K562 (cell line): ENCODE results near the gene CHST14. TPM values are rescaled to one million over a fixed set of nuclear protein-coding genes. Genes with fewer than 3 reads are reported as not detected.

ENCODE experiments used
- ATF1 ChIP-seq, 2 experiments: fragments of 450-650 bp in 1 of 2; IDR thresholded peaks; 2 replicates each; pipeline ENCODE4 v1.6.1; 2016; ENCODE audit warnings: missing compliant biosample characterization in 1 of 2, missing genetic modification characterization in 1 of 2
- ELF4 ChIP-seq: fragments of 450-650 bp; formaldehyde crosslinking; IDR thresholded peaks from 2 replicates; pipeline ENCODE4 v1.4.0; 2022; ENCODE audit warnings: missing genetic modification characterization
- ETV6 ChIP-seq, 3 experiments: fragments of 150-350 bp in 1 of 3; sonication (generic) in 1 of 3; formaldehyde crosslinking in 1 of 3; IDR thresholded peaks; 2 replicates each; pipeline versions ENCODE4 v1.6.1 to v1.8.0; 2014 to 2022; ENCODE audit warnings: borderline replicate concordance in 2 of 3, low read depth in 2 of 3, antibody characterized with exemption in 1 of 3, low read length in 1 of 3, mild to moderate bottlenecking in 1 of 3, missing genetic modification reagents in 1 of 3
- GTF2A2 ChIP-seq: IDR thresholded peaks from 2 replicates; pipeline ENCODE4 v1.6.1; 2016; ENCODE audit warnings: mild to moderate bottlenecking, missing genetic modification characterization, missing compliant biosample characterization
- HCFC1 ChIP-seq: IDR thresholded peaks from 2 replicates; pipeline ENCODE4 v1.6.1; 2012; ENCODE audit warnings: low read depth, low read length, improper control_type of control experiment
- RBM22 ChIP-seq: fragments of 200-400 bp; formaldehyde crosslinking; IDR thresholded peaks from 2 replicates; pipeline ENCODE4 v1.6.1; 2018; ENCODE audit warnings: low read length, low read depth; ENCODE audit not compliant: poor library complexity, severe bottlenecking
- SIN3A ChIP-seq, 2 experiments: fragments of 150-350 bp in 1 of 2; IDR thresholded peaks; 2 replicates each; pipeline ENCODE4 v1.6.1; 2011 to 2016; ENCODE audit warnings: borderline replicate concordance in 2 of 2, low read depth in 2 of 2, low read length in 2 of 2, mild to moderate bottlenecking in 2 of 2, moderate library complexity in 2 of 2; ENCODE audit not compliant: control insufficient read depth in 1 of 2
- SMAD4 ChIP-seq: fragments of 250-450 bp; sonication (Bioruptor Pico); conservative IDR thresholded peaks from 2 replicates; pipeline ENCODE4 v1.8.0; 2021; ENCODE audit warnings: inconsistent platforms, mild to moderate bottlenecking, moderate library complexity
- SREBF1 ChIP-seq: fragments of 150-350 bp; IDR thresholded peaks from 2 replicates; pipeline ENCODE4 v1.6.1; 2014; ENCODE audit warnings: antibody characterized with exemption, low read depth, low read length, borderline replicate concordance
- SRSF1 ChIP-seq: fragments of 200-400 bp; formaldehyde crosslinking; IDR thresholded peaks from 2 replicates; pipeline ENCODE4 v1.6.1; 2017; ENCODE audit warnings: mild to moderate bottlenecking, low read depth, low read length, moderate library complexity
- ZNF3 ChIP-seq: fragments of 250-450 bp; sonication (Bioruptor Pico); IDR thresholded peaks from 2 replicates; pipeline ENCODE4 v1.5.0; 2021; ENCODE audit warnings: mild to moderate bottlenecking, moderate library complexity
- polyA plus RNA-seq, 8 experiments: library from polyadenylated mRNA; depleted of rRNA in 4 of 8; stranded (reverse) in 5 of 8; unstranded in 3 of 8; fragments of >200 nt; fragmentation: Nextera tagmentation in 2 of 8; fragmentation: Illumina TruSeq in 1 of 8; extraction: Ambion mirVana in 2 of 8; extraction: Trizol in 1 of 8; gene quantifications; 2 replicates each; pipeline versions ENCODE4 v1.2.1 to v1.2.3, GENCODE V29; 2011 to 2014; ENCODE audit warnings: inconsistent platforms in 1 of 8, missing spikeins in 1 of 8
- total RNA-seq, 7 experiments: library from RNA; depleted of rRNA in 6 of 7; stranded (reverse); fragments of >200 nt in 6 of 7; fragmentation: Illumina TruSeq in 2 of 7; extraction: Trizol in 2 of 7; gene quantifications; 2 replicates each; pipeline versions ENCODE4 v1.2.1 to v1.2.3, GENCODE V29; 2011 to 2021; ENCODE audit warnings: low replicate concordance in 1 of 7
- TF ChIP-seq, protein P1 (sequence below): fragments of 200-800 bp; sonication (Bioruptor generic); IDR thresholded peaks from 2 replicates; pipeline ENCODE4 v1.6.1; 2017; ENCODE audit warnings: missing genetic modification characterization, missing compliant biosample characterization
- TF ChIP-seq, protein P2 (sequence below), 2 experiments: fragments of 450-650 bp; IDR thresholded peaks; 2 replicates each; pipeline ENCODE4 v1.6.1; 2018; ENCODE audit warnings: mild to moderate bottlenecking in 2 of 2, low read depth in 1 of 2; ENCODE audit not compliant: partially characterized antibody in 2 of 2
- TF ChIP-seq, protein P3 (sequence below): fragments of 200-800 bp; sonication (Bioruptor generic); IDR thresholded peaks from 2 replicates; pipeline ENCODE4 v1.6.1; 2016; ENCODE audit warnings: missing genetic modification characterization, missing compliant biosample characterization

The CHST14 gene
- total and polyA plus RNA-seq, 9 of the 15 experiments (the other 6 are each of a cell fraction or from before 2014, with no cell fraction given), result 1.6 to 12.1 (median 4.5) TPM

DNA sequence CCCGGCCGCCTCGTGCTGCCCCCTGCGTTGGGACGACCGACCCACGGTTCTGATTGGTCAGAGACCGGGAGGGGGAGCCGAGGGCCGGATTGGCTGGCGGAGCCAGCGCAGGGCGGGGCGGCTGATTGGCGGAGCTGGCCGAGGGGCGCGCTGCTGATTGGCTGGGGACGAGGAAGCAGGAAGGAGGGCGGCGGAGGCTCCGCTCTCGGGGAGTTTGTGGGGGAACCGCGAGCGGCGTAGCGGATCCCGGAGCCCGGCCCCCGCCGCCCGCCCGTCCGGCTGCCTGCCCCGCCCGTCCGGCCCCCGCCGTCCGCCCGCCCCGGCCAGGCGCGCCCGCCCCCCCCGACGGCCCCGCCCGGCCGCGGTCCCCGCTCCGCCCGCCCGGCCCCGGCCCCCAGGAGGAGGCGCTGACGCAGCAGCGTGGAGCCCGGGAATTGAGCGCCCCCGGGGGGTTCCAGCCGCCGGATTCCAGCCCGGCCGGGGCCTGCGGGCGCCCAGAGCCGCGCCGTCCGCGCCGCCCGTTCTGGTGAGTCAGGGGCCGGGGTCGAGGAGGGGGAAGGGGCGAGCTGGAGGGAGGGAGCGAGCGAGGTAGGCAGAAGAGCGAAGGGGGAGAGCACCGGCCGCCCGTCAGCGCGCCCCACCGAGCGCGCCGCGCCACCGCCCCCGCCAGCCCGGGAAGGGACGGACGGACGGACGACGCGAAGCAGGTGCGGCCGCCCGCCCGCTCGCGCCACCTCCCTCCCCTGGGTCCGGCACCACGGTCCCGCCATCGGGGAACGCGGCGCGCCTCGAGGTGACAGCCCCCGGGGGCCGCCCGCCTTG lies 29.8 kb upstream of the CHST14 start, which contains the start of gene BAHD1 (continued):
- TF ChIP-seq, protein P1, sequence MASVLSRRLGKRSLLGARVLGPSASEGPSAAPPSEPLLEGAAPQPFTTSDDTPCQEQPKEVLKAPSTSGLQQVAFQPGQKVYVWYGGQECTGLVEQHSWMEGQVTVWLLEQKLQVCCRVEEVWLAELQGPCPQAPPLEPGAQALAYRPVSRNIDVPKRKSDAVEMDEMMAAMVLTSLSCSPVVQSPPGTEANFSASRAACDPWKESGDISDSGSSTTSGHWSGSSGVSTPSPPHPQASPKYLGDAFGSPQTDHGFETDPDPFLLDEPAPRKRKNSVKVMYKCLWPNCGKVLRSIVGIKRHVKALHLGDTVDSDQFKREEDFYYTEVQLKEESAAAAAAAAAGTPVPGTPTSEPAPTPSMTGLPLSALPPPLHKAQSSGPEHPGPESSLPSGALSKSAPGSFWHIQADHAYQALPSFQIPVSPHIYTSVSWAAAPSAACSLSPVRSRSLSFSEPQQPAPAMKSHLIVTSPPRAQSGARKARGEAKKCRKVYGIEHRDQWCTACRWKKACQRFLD (CRISPR knock-in tag), result no peak; the same call in 1 of the 2 replicates
- TF ChIP-seq ATF1 (CRISPR knock-in tag; IDR thresholded peaks at IDR 0.05), result no peak
- no peak for TF ChIP-seq ATF1 (tag; IDR thresholded peaks at IDR 0.05)
- peak in 1 of 2 experiments; percentile 55; a peak in 2 of 4 replicates for TF ChIP-seq SIN3A (IDR thresholded peaks at IDR 0.05; ENCODE audit: borderline replicate concordance in 2 of 2, control insufficient read depth in 1 of 2, low read depth in 2 of 2, low read length in 2 of 2)
- TF ChIP-seq SREBF1, result no peak
- TF ChIP-seq, protein P2, sequence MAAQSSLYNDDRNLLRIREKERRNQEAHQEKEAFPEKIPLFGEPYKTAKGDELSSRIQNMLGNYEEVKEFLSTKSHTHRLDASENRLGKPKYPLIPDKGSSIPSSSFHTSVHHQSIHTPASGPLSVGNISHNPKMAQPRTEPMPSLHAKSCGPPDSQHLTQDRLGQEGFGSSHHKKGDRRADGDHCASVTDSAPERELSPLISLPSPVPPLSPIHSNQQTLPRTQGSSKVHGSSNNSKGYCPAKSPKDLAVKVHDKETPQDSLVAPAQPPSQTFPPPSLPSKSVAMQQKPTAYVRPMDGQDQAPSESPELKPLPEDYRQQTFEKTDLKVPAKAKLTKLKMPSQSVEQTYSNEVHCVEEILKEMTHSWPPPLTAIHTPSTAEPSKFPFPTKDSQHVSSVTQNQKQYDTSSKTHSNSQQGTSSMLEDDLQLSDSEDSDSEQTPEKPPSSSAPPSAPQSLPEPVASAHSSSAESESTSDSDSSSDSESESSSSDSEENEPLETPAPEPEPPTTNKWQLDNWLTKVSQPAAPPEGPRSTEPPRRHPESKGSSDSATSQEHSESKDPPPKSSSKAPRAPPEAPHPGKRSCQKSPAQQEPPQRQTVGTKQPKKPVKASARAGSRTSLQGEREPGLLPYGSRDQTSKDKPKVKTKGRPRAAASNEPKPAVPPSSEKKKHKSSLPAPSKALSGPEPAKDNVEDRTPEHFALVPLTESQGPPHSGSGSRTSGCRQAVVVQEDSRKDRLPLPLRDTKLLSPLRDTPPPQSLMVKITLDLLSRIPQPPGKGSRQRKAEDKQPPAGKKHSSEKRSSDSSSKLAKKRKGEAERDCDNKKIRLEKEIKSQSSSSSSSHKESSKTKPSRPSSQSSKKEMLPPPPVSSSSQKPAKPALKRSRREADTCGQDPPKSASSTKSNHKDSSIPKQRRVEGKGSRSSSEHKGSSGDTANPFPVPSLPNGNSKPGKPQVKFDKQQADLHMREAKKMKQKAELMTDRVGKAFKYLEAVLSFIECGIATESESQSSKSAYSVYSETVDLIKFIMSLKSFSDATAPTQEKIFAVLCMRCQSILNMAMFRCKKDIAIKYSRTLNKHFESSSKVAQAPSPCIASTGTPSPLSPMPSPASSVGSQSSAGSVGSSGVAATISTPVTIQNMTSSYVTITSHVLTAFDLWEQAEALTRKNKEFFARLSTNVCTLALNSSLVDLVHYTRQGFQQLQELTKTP (IDR thresholded peaks at IDR 0.05; ENCODE audit: low read depth in 1 of 2, partially characterized antibody in 2 of 2), result no peak
- TF ChIP-seq ZNF3 (CRISPR knock-in tag), result no peak
- no peak for TF ChIP-seq RBM22
- no peak for TF ChIP-seq HCFC1
- 0 out of 2 replicates have a peak, but pooled peaks have one; percentile 25 for TF ChIP-seq SMAD4 (CRISPR knock-in tag)
- TF ChIP-seq, protein P3, sequence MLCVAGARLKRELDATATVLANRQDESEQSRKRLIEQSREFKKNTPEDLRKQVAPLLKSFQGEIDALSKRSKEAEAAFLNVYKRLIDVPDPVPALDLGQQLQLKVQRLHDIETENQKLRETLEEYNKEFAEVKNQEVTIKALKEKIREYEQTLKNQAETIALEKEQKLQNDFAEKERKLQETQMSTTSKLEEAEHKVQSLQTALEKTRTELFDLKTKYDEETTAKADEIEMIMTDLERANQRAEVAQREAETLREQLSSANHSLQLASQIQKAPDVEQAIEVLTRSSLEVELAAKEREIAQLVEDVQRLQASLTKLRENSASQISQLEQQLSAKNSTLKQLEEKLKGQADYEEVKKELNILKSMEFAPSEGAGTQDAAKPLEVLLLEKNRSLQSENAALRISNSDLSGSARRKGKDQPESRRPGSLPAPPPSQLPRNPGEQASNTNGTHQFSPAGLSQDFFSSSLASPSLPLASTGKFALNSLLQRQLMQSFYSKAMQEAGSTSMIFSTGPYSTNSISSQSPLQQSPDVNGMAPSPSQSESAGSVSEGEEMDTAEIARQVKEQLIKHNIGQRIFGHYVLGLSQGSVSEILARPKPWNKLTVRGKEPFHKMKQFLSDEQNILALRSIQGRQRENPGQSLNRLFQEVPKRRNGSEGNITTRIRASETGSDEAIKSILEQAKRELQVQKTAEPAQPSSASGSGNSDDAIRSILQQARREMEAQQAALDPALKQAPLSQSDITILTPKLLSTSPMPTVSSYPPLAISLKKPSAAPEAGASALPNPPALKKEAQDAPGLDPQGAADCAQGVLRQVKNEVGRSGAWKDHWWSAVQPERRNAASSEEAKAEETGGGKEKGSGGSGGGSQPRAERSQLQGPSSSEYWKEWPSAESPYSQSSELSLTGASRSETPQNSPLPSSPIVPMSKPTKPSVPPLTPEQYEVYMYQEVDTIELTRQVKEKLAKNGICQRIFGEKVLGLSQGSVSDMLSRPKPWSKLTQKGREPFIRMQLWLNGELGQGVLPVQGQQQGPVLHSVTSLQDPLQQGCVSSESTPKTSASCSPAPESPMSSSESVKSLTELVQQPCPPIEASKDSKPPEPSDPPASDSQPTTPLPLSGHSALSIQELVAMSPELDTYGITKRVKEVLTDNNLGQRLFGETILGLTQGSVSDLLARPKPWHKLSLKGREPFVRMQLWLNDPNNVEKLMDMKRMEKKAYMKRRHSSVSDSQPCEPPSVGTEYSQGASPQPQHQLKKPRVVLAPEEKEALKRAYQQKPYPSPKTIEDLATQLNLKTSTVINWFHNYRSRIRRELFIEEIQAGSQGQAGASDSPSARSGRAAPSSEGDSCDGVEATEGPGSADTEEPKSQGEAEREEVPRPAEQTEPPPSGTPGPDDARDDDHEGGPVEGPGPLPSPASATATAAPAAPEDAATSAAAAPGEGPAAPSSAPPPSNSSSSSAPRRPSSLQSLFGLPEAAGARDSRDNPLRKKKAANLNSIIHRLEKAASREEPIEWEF, result no peak
- TF ChIP-seq SRSF1, result no peak
- TF ChIP-seq ETV6 (IDR thresholded peaks at IDR 0.05; ENCODE audit: borderline replicate concordance in 1 of 2, low read depth in 2 of 2, low read length in 1 of 2), result no peak
- TF ChIP-seq ETV6 (CRISPR knock-in tag; IDR thresholded peaks at IDR 0.05; ENCODE audit: borderline replicate concordance), result no peak
- no peak for TF ChIP-seq ELF4 (CRISPR knock-in tag)
- no peak for TF ChIP-seq GTF2A2 (tag)
